Measurements from ENCODE around the gene SRSF5.

SRSF5 gene

DNA sequence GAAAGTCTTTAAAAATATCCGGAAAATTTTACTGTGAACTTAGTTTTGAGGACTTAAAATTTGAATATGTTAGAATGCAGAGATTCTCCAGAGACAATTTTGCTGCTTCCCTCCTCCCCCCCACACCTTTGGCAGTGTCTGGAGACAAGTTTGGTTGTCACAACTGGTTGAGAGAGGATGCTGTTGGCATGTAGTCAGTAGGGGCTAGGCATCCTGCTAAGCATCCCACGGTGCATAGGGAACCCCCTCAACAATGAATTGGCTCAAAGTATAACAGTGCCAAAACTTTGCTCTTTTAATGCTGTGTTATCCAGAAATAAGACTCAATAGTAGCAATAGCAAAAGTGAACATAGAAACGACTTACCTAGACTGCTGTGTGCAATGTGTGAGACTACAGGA is 3.6 kb downstream of the SRSF5 start:
- no peaks in the 10 kb centered on the region for H3K9me3 ChIP-seq (ENCODE audit: control insufficient read depth, insufficient read depth, low read length)
- no peaks in the 10 kb centered on the region for H3K27me3 ChIP-seq (ENCODE audit: control insufficient read depth, insufficient read depth, low read length)
- 0 out of 2 replicates have a peak, but pooled peaks cover 11% of the 10 kb centered on the region for H3K4me1 ChIP-seq (ENCODE audit: control insufficient read depth, insufficient read depth, low read length)
- H3K4me3 ChIP-seq (ENCODE audit: low read depth, low read length), result no peak overlapping the region
- H3K9ac ChIP-seq (ENCODE audit: low read depth, low read length), result no peak overlapping the region
- no peak overlapping the region for H3K27ac ChIP-seq (ENCODE audit: low read depth, low read length)
- peaks cover 78% of the 10 kb centered on the region for H3K36me3 ChIP-seq (ENCODE audit: control insufficient read depth, insufficient read depth, low read length)

GRCh38 chr14:69771136-69771535 is 4.2 kb downstream of the SRSF5 start:
- peaks cover 84% of the 10 kb centered on the region for H3K36me3 ChIP-seq (ENCODE audit: control insufficient read depth, insufficient read depth, low read length)
- no peak overlapping the region for H3K27ac ChIP-seq (ENCODE audit: low read depth, low read length)
- H3K9me3 ChIP-seq (ENCODE audit: control insufficient read depth, insufficient read depth, low read length), result no peaks in the 10 kb centered on the region
- no peaks in the 10 kb centered on the region for H3K27me3 ChIP-seq (ENCODE audit: control insufficient read depth, insufficient read depth, low read length)
- no peak overlapping the region for H3K9ac ChIP-seq (ENCODE audit: low read depth, low read length)
- no peak overlapping the region for H3K4me3 ChIP-seq (ENCODE audit: low read depth, low read length)
- 0 out of 2 replicates have a peak, but pooled peaks cover 11% of the 10 kb centered on the region for H3K4me1 ChIP-seq (ENCODE audit: control insufficient read depth, insufficient read depth, low read length)

- no peak overlapping the region for H3K27ac ChIP-seq (ENCODE audit: low read depth, low read length)
- no peaks in the 10 kb centered on the region for H3K27me3 ChIP-seq (ENCODE audit: control insufficient read depth, insufficient read depth, low read length)
- H3K9me3 ChIP-seq (ENCODE audit: control insufficient read depth, insufficient read depth, low read length), result no peaks in the 10 kb centered on the region
- peaks cover 96% of the 10 kb centered on the region for H3K36me3 ChIP-seq (ENCODE audit: control insufficient read depth, insufficient read depth, low read length)
- no peak overlapping the region for H3K4me3 ChIP-seq (ENCODE audit: low read depth, low read length)
- 0 out of 2 replicates have a peak, but pooled peaks cover 9% of the 10 kb centered on the region for H3K4me1 ChIP-seq (ENCODE audit: control insufficient read depth, insufficient read depth, low read length)
- no peak overlapping the region for H3K9ac ChIP-seq (ENCODE audit: low read depth, low read length)
Observed at GRCh38 chr14:69772082-69773017, 5.4 kb downstream of the SRSF5 start.

DNA sequence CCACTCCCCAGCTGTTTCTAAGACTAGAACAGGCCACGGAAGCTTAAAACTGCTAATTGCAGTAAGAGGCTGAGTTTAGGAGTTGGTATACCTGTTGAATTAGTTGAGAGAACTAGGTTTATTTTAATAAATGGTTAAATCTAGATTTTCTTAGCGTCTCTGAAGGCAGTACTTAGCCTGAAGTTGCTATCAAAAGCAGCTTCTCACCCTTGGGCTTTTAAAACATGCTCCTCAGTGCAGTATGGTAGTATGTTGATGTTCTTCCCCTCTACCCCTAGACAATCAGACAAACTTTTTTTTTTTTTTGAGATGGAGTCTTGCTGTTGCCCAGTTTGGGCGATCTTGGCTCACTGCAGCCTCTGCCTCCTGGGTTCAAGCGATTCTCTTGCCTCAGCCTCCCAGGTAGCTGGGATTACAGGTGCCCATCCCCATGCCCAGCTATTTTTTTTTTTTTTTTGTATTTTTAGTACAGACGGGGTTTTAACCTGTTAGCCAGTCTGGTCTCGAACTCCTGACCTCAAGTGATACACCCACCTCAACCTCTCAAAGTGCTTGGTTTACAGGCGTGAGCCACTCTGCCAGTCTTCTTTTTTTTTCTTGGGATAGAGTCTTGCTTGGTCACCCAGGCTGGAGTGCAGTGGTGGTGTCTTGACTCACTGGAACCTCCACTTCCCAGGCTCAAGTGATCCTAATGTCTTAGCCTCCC is 6.8 kb downstream of the SRSF5 start:
- no peaks in the 10 kb centered on the region for H3K27me3 ChIP-seq (ENCODE audit: control insufficient read depth, insufficient read depth, low read length)
- H3K36me3 ChIP-seq (ENCODE audit: control insufficient read depth, insufficient read depth, low read length), result peaks cover 100% of the 10 kb centered on the region
- no peak overlapping the region for H3K9ac ChIP-seq (ENCODE audit: low read depth, low read length)
- H3K9me3 ChIP-seq (ENCODE audit: control insufficient read depth, insufficient read depth, low read length), result no peaks in the 10 kb centered on the region
- H3K4me1 ChIP-seq (ENCODE audit: control insufficient read depth, insufficient read depth, low read length), result 0 out of 2 replicates have a peak, but pooled peaks cover 2% of the 10 kb centered on the region
- no peak overlapping the region for H3K27ac ChIP-seq (ENCODE audit: low read depth, low read length)
- H3K4me3 ChIP-seq (ENCODE audit: low read depth, low read length), result no peak overlapping the region

GRCh38 chr14:69775012-69775411 is 8.1 kb downstream of the SRSF5 start:
- Histone ChIP-seq H3K27ac (ENCODE audit: low read depth, low read length) (no peak overlapping the region), H3K9me3 (ENCODE audit: control insufficient read depth, insufficient read depth, low read length) (no peaks in the 10 kb centered on the region), H3K36me3 (ENCODE audit: control insufficient read depth, insufficient read depth, low read length) (peaks cover 100% of the 10 kb centered on the region), H3K4me1 (ENCODE audit: control insufficient read depth, insufficient read depth, low read length) (no peaks in the 10 kb centered on the region), H3K9ac (ENCODE audit: low read depth, low read length) (no peak overlapping the region), H3K4me3 (ENCODE audit: low read depth, low read length) (no peak overlapping the region), H3K27me3 (ENCODE audit: control insufficient read depth, insufficient read depth, low read length) (no peaks in the 10 kb centered on the region)

GRCh38 chr14:69776875-69777453 is 10.0 kb downstream of the SRSF5 start:
- no peak overlapping the region for H3K9ac ChIP-seq (ENCODE audit: low read depth, low read length)
- no peak overlapping the region for H3K27ac ChIP-seq (ENCODE audit: low read depth, low read length)
- no peaks in the 10 kb centered on the region for H3K27me3 ChIP-seq (ENCODE audit: control insufficient read depth, insufficient read depth, low read length)
- H3K36me3 ChIP-seq (ENCODE audit: control insufficient read depth, insufficient read depth, low read length), result peaks cover 93% of the 10 kb centered on the region
- no peak overlapping the region for H3K4me3 ChIP-seq (ENCODE audit: low read depth, low read length)
- H3K9me3 ChIP-seq (ENCODE audit: control insufficient read depth, insufficient read depth, low read length), result no peaks in the 10 kb centered on the region
- H3K4me1 ChIP-seq (ENCODE audit: control insufficient read depth, insufficient read depth, low read length), result no peaks in the 10 kb centered on the region

DNA sequence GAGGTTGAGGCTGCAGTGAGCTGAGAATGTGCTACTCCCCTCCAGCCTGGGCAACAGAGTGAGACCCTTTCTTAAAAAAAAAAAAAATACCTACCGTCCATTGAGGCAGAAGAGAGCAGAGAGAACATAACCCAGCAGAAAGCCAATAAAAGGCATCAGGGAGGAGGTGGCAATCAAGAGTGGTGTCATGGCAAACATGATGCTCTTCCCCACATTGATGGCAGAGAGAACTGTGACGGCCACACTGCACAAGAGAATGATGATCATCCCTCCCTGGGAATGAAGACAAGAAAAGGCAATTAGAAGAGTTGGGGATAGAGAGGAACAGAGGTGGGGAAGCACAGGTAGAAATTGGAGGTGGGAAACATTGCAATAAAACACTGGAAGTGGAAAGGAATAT is 12.1 kb downstream of the SRSF5 start:
- Histone ChIP-seq H3K27ac (ENCODE audit: low read depth, low read length) (no peak overlapping the region), H3K4me3 (ENCODE audit: low read depth, low read length) (no peak overlapping the region), H3K4me1 (ENCODE audit: control insufficient read depth, insufficient read depth, low read length) (no peaks in the 10 kb centered on the region), H3K9ac (ENCODE audit: low read depth, low read length) (no peak overlapping the region), H3K36me3 (ENCODE audit: control insufficient read depth, insufficient read depth, low read length) (peaks cover 71% of the 10 kb centered on the region), H3K9me3 (ENCODE audit: control insufficient read depth, insufficient read depth, low read length) (no peaks in the 10 kb centered on the region), H3K27me3 (ENCODE audit: control insufficient read depth, insufficient read depth, low read length) (no peaks in the 10 kb centered on the region)

- H3K27ac ChIP-seq (ENCODE audit: low read depth, low read length), result no peak overlapping the region
- no peak overlapping the region for H3K9ac ChIP-seq (ENCODE audit: low read depth, low read length)
- peaks cover 61% of the 10 kb centered on the region for H3K36me3 ChIP-seq (ENCODE audit: control insufficient read depth, insufficient read depth, low read length)
- no peak overlapping the region for H3K4me3 ChIP-seq (ENCODE audit: low read depth, low read length)
- no peaks in the 10 kb centered on the region for H3K27me3 ChIP-seq (ENCODE audit: control insufficient read depth, insufficient read depth, low read length)
- no peaks in the 10 kb centered on the region for H3K4me1 ChIP-seq (ENCODE audit: control insufficient read depth, insufficient read depth, low read length)
- H3K9me3 ChIP-seq (ENCODE audit: control insufficient read depth, insufficient read depth, low read length), result no peaks in the 10 kb centered on the region
Observed at GRCh38 chr14:69780092-69780491, 13.2 kb downstream of the SRSF5 start.

GRCh38 chr14:69780952-69781351 is 14.0 kb downstream of the SRSF5 start:
- H3K27ac ChIP-seq (ENCODE audit: low read depth, low read length), result no peak overlapping the region
- H3K9ac ChIP-seq (ENCODE audit: low read depth, low read length), result no peak overlapping the region
- no peaks in the 10 kb centered on the region for H3K4me1 ChIP-seq (ENCODE audit: control insufficient read depth, insufficient read depth, low read length)
- H3K27me3 ChIP-seq (ENCODE audit: control insufficient read depth, insufficient read depth, low read length), result no peaks in the 10 kb centered on the region
- peaks cover 53% of the 10 kb centered on the region for H3K36me3 ChIP-seq (ENCODE audit: control insufficient read depth, insufficient read depth, low read length)
- H3K9me3 ChIP-seq (ENCODE audit: control insufficient read depth, insufficient read depth, low read length), result no peaks in the 10 kb centered on the region
- H3K4me3 ChIP-seq (ENCODE audit: low read depth, low read length), result no peak overlapping the region

GRCh38 chr14:69784942-69785341 is 18.0 kb downstream of the SRSF5 start:
- Histone ChIP-seq H3K9ac (ENCODE audit: low read depth, low read length) (no peak overlapping the region), H3K27me3 (ENCODE audit: control insufficient read depth, insufficient read depth, low read length) (no peaks in the 10 kb centered on the region)

DNA sequence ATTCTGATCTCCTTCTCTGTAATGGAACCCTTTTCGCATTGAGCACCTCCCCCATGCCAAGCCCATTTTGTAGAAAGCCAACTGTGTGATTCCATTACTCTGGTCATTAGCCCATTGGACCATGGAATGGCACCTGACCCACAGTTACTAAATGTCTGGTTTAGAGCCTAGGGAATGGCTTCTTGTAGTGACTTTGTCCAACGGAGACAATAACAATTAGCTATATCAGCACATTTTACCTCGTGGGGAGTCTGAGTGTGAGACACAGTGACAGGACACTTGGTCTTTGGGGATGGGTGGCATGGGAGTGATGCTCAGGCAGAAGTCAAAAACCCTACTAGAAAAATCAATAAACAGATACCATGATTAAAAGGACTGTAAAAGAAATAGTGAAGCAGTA is 19.7 kb downstream of the SRSF5 start:
- Histone ChIP-seq H3K4me3 (ENCODE audit: low read depth, low read length) (no peak overlapping the region), H3K4me1 (ENCODE audit: control insufficient read depth, insufficient read depth, low read length) (no peaks in the 10 kb centered on the region), H3K9ac (ENCODE audit: low read depth, low read length) (no peak overlapping the region)

More at GRCh38 chr14:69784942-69785341, 18.0 kb downstream of the SRSF5 start:
- H3K36me3 ChIP-seq (ENCODE audit: control insufficient read depth, insufficient read depth, low read length), result peaks cover 13% of the 10 kb centered on the region
- no peak overlapping the region for H3K4me3 ChIP-seq (ENCODE audit: low read depth, low read length)
- H3K27ac ChIP-seq (ENCODE audit: low read depth, low read length), result no peak overlapping the region
- H3K9me3 ChIP-seq (ENCODE audit: control insufficient read depth, insufficient read depth, low read length), result no peaks in the 10 kb centered on the region
- H3K4me1 ChIP-seq (ENCODE audit: control insufficient read depth, insufficient read depth, low read length), result no peaks in the 10 kb centered on the region

More for the DNA sequence above, 19.7 kb downstream of the SRSF5 start:
- H3K27ac ChIP-seq (ENCODE audit: low read depth, low read length), result no peak overlapping the region
- no peaks in the 10 kb centered on the region for H3K9me3 ChIP-seq (ENCODE audit: control insufficient read depth, insufficient read depth, low read length)
- H3K27me3 ChIP-seq (ENCODE audit: control insufficient read depth, insufficient read depth, low read length), result no peaks in the 10 kb centered on the region
- no peaks in the 10 kb centered on the region; the same call in 1 of the 2 replicates for H3K36me3 ChIP-seq (ENCODE audit: control insufficient read depth, insufficient read depth, low read length)
